HepG2 (cell line): ENCODE data around the gene STX2. TPM values are rescaled to one million over a fixed set of nuclear protein-coding genes. Genes with fewer than 3 reads are reported as not detected.

Source experiments
- GFI1 ChIP-seq: sonication (generic); formaldehyde crosslinking; IDR thresholded peaks from 2 replicates; pipeline ENCODE4 v1.5.0; 2020; ENCODE audit warnings: missing genetic modification reagents, mild to moderate bottlenecking, borderline replicate concordance
- MAF1 ChIP-seq: sonication (generic); formaldehyde crosslinking; IDR thresholded peaks from 2 replicates; pipeline ENCODE4 v1.5.0; 2020; ENCODE audit warnings: missing genetic modification reagents, borderline replicate concordance
- MEIS1 ChIP-seq: sonication (generic); formaldehyde crosslinking; IDR thresholded peaks from 2 replicates; pipeline ENCODE4 v1.9.0; 2021; ENCODE audit warnings: mild to moderate bottlenecking, missing genetic modification reagents, moderate library complexity, borderline replicate concordance
- MYNN ChIP-seq: sonication (generic); formaldehyde crosslinking; IDR thresholded peaks from 2 replicates; pipeline ENCODE4 v1.4.0; 2020; ENCODE audit warnings: mild to moderate bottlenecking, low read depth, missing genetic modification reagents
- NCOA5 ChIP-seq: sonication (generic); formaldehyde crosslinking; IDR thresholded peaks from 2 replicates; pipeline ENCODE4 v1.4.0; 2020; ENCODE audit warnings: missing genetic modification reagents
- NFE2L1 ChIP-seq: sonication (generic); formaldehyde crosslinking; IDR thresholded peaks from 2 replicates; pipeline ENCODE4 v1.4.0; 2020; ENCODE audit warnings: missing genetic modification reagents, mild to moderate bottlenecking, borderline replicate concordance
- NR2C2 ChIP-seq: sonication (generic); formaldehyde crosslinking; IDR thresholded peaks from 2 replicates; pipeline ENCODE4 v1.4.0; 2020; ENCODE audit warnings: missing genetic modification reagents, mild to moderate bottlenecking, moderate library complexity, borderline replicate concordance
- NR3C1 ChIP-seq: sonication (generic); formaldehyde crosslinking; IDR thresholded peaks from 2 replicates; pipeline ENCODE4 v1.4.0; 2020; ENCODE audit warnings: missing genetic modification reagents
- SUZ12 ChIP-seq: fragments of 150-350 bp; IDR thresholded peaks from 2 replicates; pipeline ENCODE4 v1.6.1; 2014; ENCODE audit warnings: low read depth, low read length
- ZFP41 ChIP-seq: sonication (generic); formaldehyde crosslinking; IDR thresholded peaks from 2 replicates; pipeline ENCODE4 v1.4.0; 2020; ENCODE audit warnings: mild to moderate bottlenecking, missing genetic modification reagents, borderline replicate concordance
- ZKSCAN1 ChIP-seq: fragments of 150-350 bp; IDR thresholded peaks from 2 replicates; pipeline ENCODE4 v1.6.1; 2014; ENCODE audit warnings: low read length
- ZNF282 ChIP-seq: fragments of 450-650 bp; IDR thresholded peaks from 2 replicates; pipeline ENCODE4 v1.6.1; 2018; ENCODE audit not compliant: partially characterized antibody
- ZNF331 ChIP-seq: sonication (generic); formaldehyde crosslinking; IDR thresholded peaks from 2 replicates; pipeline ENCODE4 v1.4.0; 2020; ENCODE audit warnings: missing genetic modification reagents
- ZNF333 ChIP-seq: sonication (generic); formaldehyde crosslinking; IDR thresholded peaks from 2 replicates; pipeline ENCODE4 v1.4.0; 2020; ENCODE audit warnings: mild to moderate bottlenecking, missing genetic modification reagents, borderline replicate concordance
- ZNF382 ChIP-seq: sonication (generic); formaldehyde crosslinking; IDR thresholded peaks from 2 replicates; pipeline ENCODE4 v1.5.0; 2020; ENCODE audit warnings: missing genetic modification reagents, mild to moderate bottlenecking, borderline replicate concordance
- ZNF737 ChIP-seq: sonication (generic); formaldehyde crosslinking; IDR thresholded peaks from 2 replicates; pipeline ENCODE4 v1.5.0; 2020; ENCODE audit warnings: missing genetic modification reagents, mild to moderate bottlenecking, borderline replicate concordance
- ZNF777 ChIP-seq: sonication (generic); formaldehyde crosslinking; IDR thresholded peaks from 2 replicates; pipeline ENCODE4 v1.4.0; 2020; ENCODE audit warnings: missing genetic modification reagents
- ZNF83 ChIP-seq: sonication (generic); formaldehyde crosslinking; IDR thresholded peaks from 2 replicates; pipeline ENCODE4 v1.4.0; 2020; ENCODE audit warnings: missing genetic modification reagents, mild to moderate bottlenecking, borderline replicate concordance
- polyA plus RNA-seq, 8 experiments: library from polyadenylated mRNA; depleted of rRNA in 3 of 8; stranded (reverse) in 7 of 8; unstranded in 1 of 8; fragments of >200 nt; fragmentation: Illumina TruSeq in 4 of 8; extraction: Trizol in 4 of 8; gene quantifications; 2 replicates each; pipeline versions ENCODE4 v1.2.1 to v1.2.3, GENCODE V29; 2011 to 2016; ENCODE audit warnings: low read depth in 4 of 8, missing spikeins in 1 of 8, mixed read lengths in 1 of 8; ENCODE audit not compliant: insufficient read depth in 1 of 8
- total RNA-seq, 5 experiments: library from RNA; depleted of rRNA; stranded (reverse); fragments of >200 nt; fragmentation: Illumina TruSeq; extraction: Trizol; gene quantifications; 2 replicates each; pipeline ENCODE4 v1.2.3, GENCODE V29; 2016; ENCODE audit warnings: low read depth in 1 of 5
- TF ChIP-seq, protein P1 (sequence below): sonication (generic); formaldehyde crosslinking; IDR thresholded peaks from 2 replicates; pipeline ENCODE4 v1.5.0; 2020; ENCODE audit warnings: missing genetic modification reagents
- TF ChIP-seq, protein P2 (sequence below): sonication (generic); formaldehyde crosslinking; IDR thresholded peaks from 2 replicates; pipeline ENCODE4 v1.8.1; 2023; ENCODE audit warnings: mild to moderate bottlenecking, missing genetic modification reagents, borderline replicate concordance
- TF ChIP-seq, protein P3 (sequence below): sonication (generic); formaldehyde crosslinking; IDR thresholded peaks from 2 replicates; pipeline ENCODE4 v1.8.0; 2022; ENCODE audit warnings: missing genetic modification reagents, mild to moderate bottlenecking, inconsistent platforms, borderline replicate concordance
- TF ChIP-seq, protein P4 (sequence below): IDR thresholded peaks from 2 replicates; pipeline ENCODE4 v1.6.1; 2012; ENCODE audit warnings: inconsistent platforms

The STX2 gene
- total and polyA plus RNA-seq, 2 of the 13 experiments (the other 11 are each of a cell fraction or from before 2014, with no cell fraction given), result 13.4 to 25.1 TPM

DNA sequence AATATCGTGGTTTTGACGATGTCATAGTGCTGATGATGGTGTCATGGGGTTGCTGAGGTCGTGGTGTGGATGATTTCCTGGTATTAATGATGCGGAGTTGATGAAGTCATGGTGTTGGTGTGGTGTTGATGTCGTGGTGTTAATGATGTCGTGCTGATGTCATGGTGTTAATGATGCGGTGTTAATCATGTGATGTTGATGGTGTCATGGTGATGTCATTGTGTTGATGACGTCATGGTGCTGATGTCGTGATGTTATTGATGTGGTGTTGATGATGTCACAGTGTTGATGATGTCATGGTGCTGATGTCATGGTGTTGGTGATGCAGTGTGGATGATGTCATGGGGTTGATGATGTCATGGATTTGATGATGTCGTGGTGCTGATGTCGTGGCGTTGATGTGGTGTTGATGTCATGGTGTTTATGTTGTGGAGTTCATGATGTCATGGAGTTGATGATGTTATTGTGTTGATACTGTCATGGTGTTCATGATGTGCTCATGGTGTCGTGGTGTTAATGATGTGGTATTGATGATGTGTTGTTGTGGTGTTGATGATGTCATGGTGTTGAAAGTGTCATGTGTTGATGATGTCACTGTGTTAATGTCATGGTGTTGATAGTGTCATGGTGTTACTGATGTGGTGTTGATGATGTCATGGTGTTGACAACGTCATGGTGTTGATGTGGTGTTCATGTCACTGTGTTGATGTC is 74.4 kb downstream of the STX2 start (continued):
- TF ChIP-seq, protein P1, sequence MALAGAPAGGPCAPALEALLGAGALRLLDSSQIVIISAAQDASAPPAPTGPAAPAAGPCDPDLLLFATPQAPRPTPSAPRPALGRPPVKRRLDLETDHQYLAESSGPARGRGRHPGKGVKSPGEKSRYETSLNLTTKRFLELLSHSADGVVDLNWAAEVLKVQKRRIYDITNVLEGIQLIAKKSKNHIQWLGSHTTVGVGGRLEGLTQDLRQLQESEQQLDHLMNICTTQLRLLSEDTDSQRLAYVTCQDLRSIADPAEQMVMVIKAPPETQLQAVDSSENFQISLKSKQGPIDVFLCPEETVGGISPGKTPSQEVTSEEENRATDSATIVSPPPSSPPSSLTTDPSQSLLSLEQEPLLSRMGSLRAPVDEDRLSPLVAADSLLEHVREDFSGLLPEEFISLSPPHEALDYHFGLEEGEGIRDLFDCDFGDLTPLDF (CRISPR knock-in tag), result no peak
- TF ChIP-seq ZNF83 (CRISPR knock-in tag), result no peak
- no peak for TF ChIP-seq MYNN (CRISPR knock-in tag)
- no peak for TF ChIP-seq NCOA5
- no peak for TF ChIP-seq ZFP41
- no peak for TF ChIP-seq SUZ12
- TF ChIP-seq NFE2L1 (CRISPR knock-in tag), result no peak
- TF ChIP-seq MEIS1, result no peak
- TF ChIP-seq, protein P2, sequence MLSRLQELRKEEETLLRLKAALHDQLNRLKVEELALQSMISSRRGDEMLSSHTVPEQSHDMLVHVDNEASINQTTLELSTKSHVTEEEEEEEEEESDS (CRISPR knock-in tag), result no peak
- no peak for TF ChIP-seq NR2C2 (CRISPR knock-in tag)
- no peak for TF ChIP-seq ZNF777
- TF ChIP-seq ZNF737 (CRISPR knock-in tag), result no peak
- TF ChIP-seq MAF1 (CRISPR knock-in tag), result no peak
- no peak for TF ChIP-seq GFI1 (CRISPR knock-in tag)
- TF ChIP-seq ZKSCAN1, result no peak
- TF ChIP-seq NR3C1 (CRISPR knock-in tag), result no peak
- TF ChIP-seq, protein P3, sequence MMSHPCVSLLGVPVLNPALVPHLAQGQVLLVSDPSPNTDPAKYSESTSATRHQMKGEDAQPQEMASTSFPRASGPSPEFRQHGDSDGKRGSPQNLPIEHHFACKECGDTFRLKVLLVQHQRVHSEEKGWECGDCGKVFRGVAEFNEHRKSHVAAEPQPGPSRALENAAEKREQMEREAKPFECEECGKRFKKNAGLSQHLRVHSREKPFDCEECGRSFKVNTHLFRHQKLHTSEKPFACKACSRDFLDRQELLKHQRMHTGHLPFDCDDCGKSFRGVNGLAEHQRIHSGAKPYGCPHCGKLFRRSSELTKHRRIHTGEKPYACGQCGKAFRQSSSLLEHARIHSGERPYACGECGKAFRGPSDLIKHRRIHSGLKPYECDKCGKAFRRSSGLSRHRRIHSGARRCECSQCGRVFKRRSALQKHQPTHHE (CRISPR knock-in tag), result no peak
- no peak for TF ChIP-seq ZNF331 (CRISPR knock-in tag)
- TF ChIP-seq ZNF382 (CRISPR knock-in tag), result no peak
- TF ChIP-seq, protein P4, sequence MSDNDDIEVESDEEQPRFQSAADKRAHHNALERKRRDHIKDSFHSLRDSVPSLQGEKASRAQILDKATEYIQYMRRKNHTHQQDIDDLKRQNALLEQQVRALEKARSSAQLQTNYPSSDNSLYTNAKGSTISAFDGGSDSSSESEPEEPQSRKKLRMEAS, result no peak
- TF ChIP-seq ZNF282, result no peak
- no peak for TF ChIP-seq ZNF333 (CRISPR knock-in tag)
